Stimulated activated CD8-positive, alpha-beta memory T cell treated with anti-CD3 and anti-CD28 coated beads, Interleukin-15, amount 100 ng/mL, for 4 hours (primary cell): ENCODE data around the gene KIF3A.

Experiments used
- DNase-seq, 2 donors: peaks; one replicate each; pipeline ENCODE4 v3.0.0-alpha.2; 2020; ENCODE audit warnings: low read depth in 2 of 2

The KIF3A gene

GRCh38 chr5:132770476-132771159 is 33.3 kb upstream of the KIF3A start:
- no peak for DNase-seq

DNA sequence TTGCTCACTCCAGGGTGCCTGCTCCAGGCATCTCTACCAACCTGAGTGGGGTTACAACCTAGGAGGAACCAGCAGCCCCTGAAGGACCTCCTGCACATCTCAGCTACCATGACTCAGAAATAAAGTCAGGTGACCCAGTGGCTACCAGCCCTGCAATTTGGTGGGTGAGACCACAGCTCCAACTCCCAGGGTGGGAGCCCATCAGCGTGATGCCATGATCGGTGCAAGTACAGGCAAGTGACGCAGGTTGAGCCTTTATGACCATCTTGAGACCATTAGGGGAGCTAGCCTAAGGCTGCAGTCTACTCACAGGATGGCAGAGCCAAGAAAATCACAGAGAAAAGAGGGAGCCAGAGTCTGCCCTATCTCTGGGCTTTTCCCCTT is 31.1 kb upstream of the KIF3A start:
- DNase-seq, result no peak

DNA sequence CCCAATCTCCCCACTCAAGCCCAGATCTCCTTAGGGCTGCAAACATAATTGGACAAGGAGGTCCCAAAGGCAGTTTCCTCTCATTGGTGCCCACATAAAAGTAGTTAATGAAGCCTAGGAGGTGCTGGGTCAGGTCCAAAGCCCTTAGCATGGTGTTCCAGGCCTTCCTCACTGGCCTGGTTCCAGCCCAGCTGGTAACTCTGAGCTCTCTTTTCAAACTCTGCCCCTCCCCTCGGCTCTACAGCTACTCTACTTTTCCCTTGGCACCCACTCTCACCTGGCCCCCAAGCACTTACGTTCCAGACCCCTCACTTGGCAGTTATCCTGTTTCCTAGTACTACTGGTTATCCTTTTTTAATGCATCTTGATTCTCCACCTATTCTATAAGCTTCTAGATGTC is 29.8 kb upstream of the KIF3A start:
- DNase-seq, result no peak

- DNase-seq, result no peak
Measured at GRCh38 chr5:132766806-132767055, 29.4 kb upstream of the KIF3A start.

DNA sequence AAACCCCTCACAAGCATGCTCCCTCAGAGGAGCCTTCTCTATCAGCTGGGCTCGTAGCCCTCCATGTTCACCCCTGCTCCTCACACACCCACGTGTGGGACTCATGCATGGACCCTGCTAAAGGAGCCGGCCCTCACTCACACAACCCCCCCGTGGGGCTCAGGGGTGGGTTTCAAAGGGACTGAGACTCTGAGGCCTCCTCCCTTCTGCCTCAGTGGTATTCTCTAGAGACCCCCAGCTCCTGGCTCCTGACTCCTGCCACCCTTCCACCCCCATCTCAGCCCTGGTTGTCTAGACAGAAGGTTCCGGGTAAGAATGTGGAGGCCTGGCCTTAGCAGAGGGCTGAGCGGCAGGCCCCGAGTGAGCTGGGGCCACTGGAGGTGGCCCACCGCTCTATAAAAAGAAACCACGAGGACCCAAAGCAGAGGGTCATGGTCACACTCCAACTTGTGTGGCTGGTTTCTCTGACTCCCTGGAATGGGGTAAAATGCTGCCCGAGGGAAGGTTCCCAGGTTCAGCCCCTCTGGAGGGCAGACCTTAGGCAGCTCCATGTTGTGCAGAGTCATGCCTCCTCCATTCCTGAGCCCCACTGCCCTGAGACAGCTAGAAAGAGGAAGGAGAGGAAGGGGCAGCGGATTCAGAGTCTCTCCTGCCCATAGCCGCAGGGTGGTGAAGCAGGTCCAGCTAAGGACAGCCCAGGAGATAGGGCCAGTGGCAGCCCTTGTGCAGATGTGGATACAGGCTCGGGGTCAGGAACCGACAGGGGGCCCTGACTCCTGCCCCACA is 28.9 kb upstream of the KIF3A start:
- no peak for DNase-seq

- DNase-seq, result no peak
Measured at GRCh38 chr5:132765311-132766019, 28.1 kb upstream of the KIF3A start.

DNA sequence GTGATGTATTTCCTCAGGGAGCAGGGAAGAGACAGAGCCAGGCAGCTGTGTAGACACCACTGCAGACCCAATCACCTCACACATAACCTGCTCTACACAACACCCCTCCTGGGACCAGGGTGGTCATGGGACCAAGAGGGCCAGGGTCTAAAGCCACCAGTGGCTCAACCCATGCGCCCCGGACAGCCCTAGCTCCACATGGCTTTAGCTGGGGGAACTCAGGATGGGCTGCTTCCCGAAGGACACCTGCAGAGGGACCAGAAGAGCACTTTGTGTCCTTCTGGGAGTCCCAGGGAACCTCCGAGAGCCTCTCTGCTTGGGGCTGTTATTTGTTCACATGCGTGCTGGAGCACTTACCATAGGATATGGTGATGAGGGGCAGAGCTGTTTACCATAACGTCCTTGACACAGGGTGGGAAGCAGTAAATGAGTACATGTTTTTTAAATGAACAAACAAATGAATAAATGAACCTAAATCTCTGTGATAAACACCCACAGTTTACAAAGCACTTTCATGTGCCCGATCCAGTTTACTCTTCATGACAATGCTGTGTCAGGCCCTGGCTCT is 27.4 kb upstream of the KIF3A start:
- DNase-seq, result no peak

GRCh38 chr5:132764051-132764450 is 26.7 kb upstream of the KIF3A start:
- DNase-seq, result no peak

DNA sequence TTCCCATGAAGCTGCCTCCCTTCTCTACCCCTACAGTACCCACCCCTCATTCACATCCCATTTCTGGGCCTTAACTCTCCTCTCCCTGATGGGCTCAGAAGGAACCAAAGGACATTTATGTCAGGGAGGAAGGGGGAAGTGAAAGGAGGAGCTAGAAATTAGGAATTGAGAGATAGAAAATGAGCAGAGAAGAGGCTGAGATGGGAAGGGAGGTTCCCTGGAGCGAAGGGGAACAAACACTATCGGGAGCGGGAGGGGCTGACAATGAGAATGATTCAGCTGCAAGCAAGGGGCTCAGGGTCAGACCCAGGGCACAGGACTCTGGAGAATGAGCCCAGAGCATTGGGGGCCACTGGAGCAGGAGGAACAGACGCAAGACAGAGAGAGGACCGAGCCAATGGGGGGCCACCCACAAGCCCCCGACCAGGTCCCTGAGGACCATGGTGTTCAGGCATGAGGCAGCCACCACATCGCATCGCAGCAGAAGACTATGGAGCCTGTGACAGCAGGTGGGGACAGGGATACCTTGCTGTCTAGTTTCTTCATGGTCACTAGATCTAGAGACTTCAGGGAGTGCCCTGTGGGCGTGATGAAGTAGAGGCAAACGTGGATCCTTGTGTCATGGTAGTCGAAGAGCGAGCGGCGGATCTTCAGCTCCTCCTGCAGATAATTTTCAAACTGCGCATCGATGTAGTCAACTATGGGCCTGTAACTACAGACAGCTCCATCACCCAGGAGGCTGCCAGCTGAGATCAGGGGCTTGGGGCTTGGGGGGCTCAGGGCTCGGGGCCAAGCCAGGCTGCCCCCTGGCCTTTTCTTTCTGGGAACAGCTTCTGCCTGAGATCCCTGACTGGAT is 26.1 kb upstream of the KIF3A start:
- no peak for DNase-seq

GRCh38 chr5:132762246-132763000 is 25.1 kb upstream of the KIF3A start:
- no peak for DNase-seq

- no peak for DNase-seq
Measured at GRCh38 chr5:132761321-132762240, 24.2 kb upstream of the KIF3A start.

GRCh38 chr5:132760601-132761317 is 23.4 kb upstream of the KIF3A start:
- DNase-seq, result no peak

- no peak for DNase-seq
Measured at GRCh38 chr5:132760049-132760420, 22.7 kb upstream of the KIF3A start.

DNA sequence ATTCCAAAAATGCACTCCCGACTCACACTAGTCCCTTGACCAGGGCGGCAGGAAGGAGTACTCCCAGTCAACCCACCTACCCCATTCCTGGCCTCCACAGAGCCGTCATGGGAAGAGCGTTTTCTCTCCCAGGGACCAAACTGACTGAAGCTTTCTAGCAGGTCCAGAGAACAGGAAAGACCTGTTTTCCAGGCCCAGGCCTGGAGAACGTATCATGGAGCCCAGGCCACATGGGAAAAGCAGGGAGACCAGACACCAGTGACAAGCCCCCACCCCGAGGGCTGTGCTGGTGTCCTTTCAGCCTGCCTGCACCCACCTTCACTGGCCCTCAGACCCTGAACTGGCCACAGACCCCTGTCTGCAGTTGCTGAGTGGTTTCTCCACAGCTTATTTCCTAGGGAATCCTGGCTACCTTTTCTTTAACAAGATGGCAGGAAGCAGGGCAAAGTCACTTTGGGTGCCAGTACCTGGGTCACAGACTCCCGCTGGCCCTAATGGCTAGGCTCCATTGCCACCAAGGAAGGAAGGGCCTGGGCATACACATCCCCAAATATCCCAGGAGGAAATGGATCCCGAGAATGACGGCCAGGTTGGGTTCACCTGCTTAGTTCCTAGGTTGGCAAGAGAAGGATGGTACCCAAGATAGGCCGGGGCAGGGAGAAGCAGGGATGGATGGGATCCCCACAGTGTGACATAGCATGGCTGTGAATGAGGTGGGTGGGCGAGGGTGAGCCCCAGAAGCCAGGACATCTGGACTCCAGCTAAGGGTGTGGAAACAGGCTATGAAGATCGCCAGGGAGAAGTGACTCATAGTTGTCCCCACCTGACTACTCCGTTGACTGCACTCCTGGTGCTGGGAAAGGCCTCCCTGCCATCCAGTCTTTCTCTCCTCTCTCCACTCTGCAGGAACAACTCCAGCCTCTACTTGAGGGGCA is 22.0 kb upstream of the KIF3A start:
- no peak for DNase-seq

- no peak for DNase-seq
Measured at GRCh38 chr5:132758451-132758850, 21.1 kb upstream of the KIF3A start.

DNA sequence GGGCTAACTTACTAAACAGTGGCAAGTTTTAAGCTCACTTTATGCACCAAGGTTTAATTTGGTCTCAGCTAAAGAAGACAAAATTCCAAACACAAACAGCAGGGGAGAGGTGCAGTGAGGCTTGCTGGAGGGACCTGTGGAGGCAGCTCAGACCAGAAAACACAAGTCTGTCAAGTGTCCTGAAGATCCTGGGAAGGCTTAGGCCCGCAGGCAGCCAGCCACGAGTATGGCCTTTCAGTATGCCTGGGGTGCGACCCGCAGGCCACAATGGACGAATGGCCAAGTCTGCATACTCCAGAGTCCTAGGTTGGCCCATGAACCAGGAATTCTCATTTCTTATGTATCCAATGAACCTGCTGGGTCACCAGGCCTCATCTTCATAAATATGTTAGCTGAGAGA is 19.2 kb upstream of the KIF3A start:
- DNase-seq, result no peak

DNA sequence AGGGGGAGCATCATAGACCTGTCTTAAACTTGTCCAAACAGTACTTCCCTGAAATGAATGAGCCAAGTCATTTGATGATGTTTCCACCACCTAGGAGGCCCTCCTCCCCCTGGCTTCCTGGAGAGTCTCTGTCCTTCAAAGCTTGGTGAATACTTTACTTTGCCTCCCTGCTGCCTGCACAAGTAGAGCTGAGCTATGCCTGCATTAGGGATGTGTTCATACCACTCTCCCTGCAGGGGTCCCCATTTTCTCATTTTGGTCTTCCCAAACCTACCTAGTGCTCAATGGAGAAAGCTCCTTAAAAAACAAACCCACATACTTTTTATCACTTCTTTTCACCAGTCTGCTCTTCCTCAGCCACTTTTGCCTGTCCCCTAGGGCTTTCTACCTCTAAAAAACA is 17.6 kb upstream of the KIF3A start:
- no peak for DNase-seq

GRCh38 chr5:132754111-132754510 is 16.8 kb upstream of the KIF3A start:
- no peak for DNase-seq
